ENCODE measurements around the gene SYT2. TPM values are rescaled to one million over a fixed set of nuclear protein-coding genes. Genes with fewer than 3 reads are reported as not detected.

The SYT2 gene
- total RNA-seq, 1 donor = not detected

DNA sequence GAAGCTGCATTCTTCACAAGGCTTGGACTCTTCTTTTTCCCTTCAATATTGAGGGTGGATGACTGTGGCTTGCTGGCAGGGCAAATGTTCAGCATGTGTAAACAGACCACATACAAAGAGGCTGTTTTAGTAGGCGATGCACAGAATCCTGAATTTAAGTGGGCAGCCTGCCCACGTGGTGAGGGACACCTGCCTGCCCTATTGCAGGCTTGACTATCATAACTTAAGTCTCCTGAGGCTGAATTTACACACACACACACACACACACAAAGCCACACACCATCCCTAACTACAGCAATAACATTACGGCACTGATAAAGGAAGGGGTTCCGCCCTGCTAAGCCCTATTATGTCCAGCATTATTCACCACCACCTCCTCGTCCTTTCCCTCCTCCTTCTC, 15.9 kb downstream of the SYT2 start:
- TF ChIP-seq CTCF (IDR thresholded peaks at IDR 0.05; ENCODE audit: insufficient read depth, low read depth, low read length) = no peak
- DNase-seq (ENCODE audit: low read depth) = no peak
- no peak overlapping the region for H3K4me3 ChIP-seq (ENCODE audit: low read depth, low read length)

- peak; percentile 46 for TF ChIP-seq CTCF (IDR thresholded peaks at IDR 0.05; ENCODE audit: insufficient read depth, low read depth, low read length)
- peak; percentile 72 for DNase-seq (ENCODE audit: low read depth)
- H3K4me3 ChIP-seq (ENCODE audit: low read depth, low read length) = no peak overlapping the region
Observed at GRCh38 chr1:202692959-202693555, 17.2 kb downstream of the SYT2 start.

GRCh38 chr1:202691816-202692215, 18.4 kb downstream of the SYT2 start:
- no peak for TF ChIP-seq CTCF (IDR thresholded peaks at IDR 0.05; ENCODE audit: insufficient read depth, low read depth, low read length)
- DNase-seq (ENCODE audit: low read depth) = no peak

GRCh38 chr1:202689493-202690342, 20.5 kb downstream of the SYT2 start:
- no peak for TF ChIP-seq CTCF (IDR thresholded peaks at IDR 0.05; ENCODE audit: insufficient read depth, low read depth, low read length)

More at GRCh38 chr1:202691816-202692215, 18.4 kb downstream of the SYT2 start:
- no peak overlapping the region for H3K4me3 ChIP-seq (ENCODE audit: low read depth, low read length)

DNA sequence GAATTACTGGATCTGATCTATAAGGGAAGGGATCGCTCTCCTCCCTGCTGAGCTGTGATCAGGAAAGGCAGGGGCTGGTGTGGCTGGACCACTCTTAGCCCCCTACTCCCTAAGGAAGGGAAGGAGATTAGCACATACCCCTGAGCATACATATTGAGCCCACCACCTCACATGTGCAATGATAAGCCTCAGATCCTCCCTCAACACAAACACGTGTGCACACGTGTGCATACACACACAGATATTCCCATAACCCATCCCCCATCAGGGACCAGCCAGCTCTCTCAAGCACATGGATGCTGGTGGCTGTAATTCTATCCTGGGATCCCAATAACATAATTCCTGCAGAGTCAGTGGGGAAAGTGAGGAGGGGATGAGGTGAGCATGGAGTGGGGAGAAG, 21.2 kb downstream of the SYT2 start:
- H3K4me3 ChIP-seq (ENCODE audit: low read depth, low read length) = no peak overlapping the region
- DNase-seq (ENCODE audit: low read depth) = no peak
- no peak for TF ChIP-seq CTCF (IDR thresholded peaks at IDR 0.05; ENCODE audit: insufficient read depth, low read depth, low read length)

More at GRCh38 chr1:202689493-202690342, 20.5 kb downstream of the SYT2 start:
- DNase-seq (ENCODE audit: low read depth) = no peak
- no peak overlapping the region for H3K4me3 ChIP-seq (ENCODE audit: low read depth, low read length)

- no peak for TF ChIP-seq CTCF (IDR thresholded peaks at IDR 0.05; ENCODE audit: insufficient read depth, low read depth, low read length)
- DNase-seq (ENCODE audit: low read depth) = no peak
Observed at GRCh38 chr1:202688401-202688800, 21.9 kb downstream of the SYT2 start.

More at GRCh38 chr1:202688401-202688800, 21.9 kb downstream of the SYT2 start:
- H3K4me3 ChIP-seq (ENCODE audit: low read depth, low read length) = no peak overlapping the region
